Measurements from ENCODE around the gene SDHC.

Gene SDHC

DNA sequence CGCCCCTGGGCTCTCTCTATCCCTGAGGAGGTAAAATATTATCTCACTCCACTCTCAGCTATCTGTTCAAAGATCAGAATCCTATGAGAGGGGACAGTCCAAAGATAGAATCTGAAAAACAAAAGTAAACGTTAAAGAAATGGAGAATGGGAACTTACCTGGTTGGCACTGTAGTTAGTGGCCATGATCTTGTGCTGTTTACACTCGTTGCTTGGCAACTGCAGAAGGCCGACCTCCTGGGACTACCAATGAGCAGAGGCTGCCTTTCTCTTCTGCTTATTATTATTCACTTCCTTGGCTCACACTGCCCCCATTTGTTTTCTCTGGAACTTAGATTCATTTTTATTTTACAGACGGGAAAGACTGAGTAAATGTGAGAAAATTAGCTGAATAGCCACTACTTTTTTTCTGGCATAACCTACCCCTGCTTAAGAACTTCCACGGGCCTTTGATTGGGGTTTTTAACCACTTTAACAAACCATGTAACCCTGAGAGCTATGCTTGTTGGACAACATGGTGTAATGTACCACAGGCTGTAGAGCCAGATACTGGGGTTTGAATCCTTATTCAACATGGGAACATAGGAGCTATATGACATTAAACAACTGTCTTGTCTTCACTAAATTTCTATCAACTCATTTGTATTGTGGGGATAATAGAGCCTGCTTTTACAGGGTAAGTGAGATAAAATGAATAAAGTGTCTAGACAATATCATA is 53.7 kb downstream of the SDHC start, which contains the start of gene CFAP126:
Gene CFAP126, minus strand, starts transcription at position 193 of the 717 bp plus-strand sequence. Its CDS starts 8 bp downstream, at position 185.
- TF ChIP-seq, protein P1, sequence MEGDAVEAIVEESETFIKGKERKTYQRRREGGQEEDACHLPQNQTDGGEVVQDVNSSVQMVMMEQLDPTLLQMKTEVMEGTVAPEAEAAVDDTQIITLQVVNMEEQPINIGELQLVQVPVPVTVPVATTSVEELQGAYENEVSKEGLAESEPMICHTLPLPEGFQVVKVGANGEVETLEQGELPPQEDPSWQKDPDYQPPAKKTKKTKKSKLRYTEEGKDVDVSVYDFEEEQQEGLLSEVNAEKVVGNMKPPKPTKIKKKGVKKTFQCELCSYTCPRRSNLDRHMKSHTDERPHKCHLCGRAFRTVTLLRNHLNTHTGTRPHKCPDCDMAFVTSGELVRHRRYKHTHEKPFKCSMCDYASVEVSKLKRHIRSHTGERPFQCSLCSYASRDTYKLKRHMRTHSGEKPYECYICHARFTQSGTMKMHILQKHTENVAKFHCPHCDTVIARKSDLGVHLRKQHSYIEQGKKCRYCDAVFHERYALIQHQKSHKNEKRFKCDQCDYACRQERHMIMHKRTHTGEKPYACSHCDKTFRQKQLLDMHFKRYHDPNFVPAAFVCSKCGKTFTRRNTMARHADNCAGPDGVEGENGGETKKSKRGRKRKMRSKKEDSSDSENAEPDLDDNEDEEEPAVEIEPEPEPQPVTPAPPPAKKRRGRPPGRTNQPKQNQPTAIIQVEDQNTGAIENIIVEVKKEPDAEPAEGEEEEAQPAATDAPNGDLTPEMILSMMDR (conservative IDR thresholded peaks at IDR 0.05; ENCODE audit: low read length), result peak; percentile 58
- no peak for TF ChIP-seq EZH2phosphoT487 (IDR thresholded peaks at IDR 0.05; ENCODE audit: borderline replicate concordance)
- no peaks in the 10 kb centered on the region for H3K9me3 ChIP-seq (ENCODE audit: insufficient read depth, low read depth, low read length)
- no peak within 1 kb of the TSS for H2AFZ ChIP-seq (ENCODE audit: low read length)
- H3F3A ChIP-seq (ENCODE audit: low read depth), result no peaks in the 10 kb centered on the region
- no peak within 1 kb of the TSS for H3K4me3 ChIP-seq (ENCODE audit: low read length, poor library complexity, severe bottlenecking)
- no peaks in the 10 kb centered on the region for H3K79me2 ChIP-seq (ENCODE audit: insufficient read depth, low read length)
- peaks cover 19% of the 10 kb centered on the region; the same call in 1 of the 2 replicates for H3K36me3 ChIP-seq (ENCODE audit: insufficient read depth, low read length)
- no peak within 1 kb of the TSS for H3K4me2 ChIP-seq (ENCODE audit: low read depth, low read length, poor library complexity, severe bottlenecking)
- H3K4me1 ChIP-seq (ENCODE audit: insufficient read depth, low read length, poor library complexity, severe bottlenecking), result no peaks in the 10 kb centered on the region
- no peaks in the 10 kb centered on the region for H3K27me3 ChIP-seq (ENCODE audit: insufficient read depth, low read length, poor library complexity, severe bottlenecking)
- H4K20me1 ChIP-seq (ENCODE audit: insufficient read depth, low read length, poor library complexity, severe bottlenecking), result no peaks in the 10 kb centered on the region
- H3K9ac ChIP-seq (ENCODE audit: low read depth, low read length, poor library complexity, severe bottlenecking), result no peak within 1 kb of the TSS
- no peaks in the 10 kb centered on the region for H3K9me2 ChIP-seq (replicated peaks; ENCODE audit: low read depth, low read length)

DNA sequence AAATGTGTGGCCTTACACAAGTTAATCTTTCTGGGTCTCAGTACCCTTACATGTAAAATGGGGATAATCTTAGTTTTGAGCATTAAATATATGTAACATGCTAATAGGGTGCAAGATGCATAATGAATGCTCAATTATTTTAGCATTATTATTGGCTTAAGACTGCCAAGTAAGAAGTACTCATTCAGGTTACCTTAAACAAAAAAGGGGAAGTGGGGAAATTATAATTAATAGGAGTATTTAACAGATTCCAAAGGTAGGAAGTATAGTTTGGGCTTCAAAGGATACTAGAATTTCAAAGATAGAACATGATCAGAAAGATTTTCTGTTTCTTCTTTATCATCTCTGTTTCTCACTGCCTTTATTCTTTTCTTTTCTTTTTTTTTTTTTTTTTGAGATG is 59.3 kb downstream of the SDHC start:
- no peak overlapping the region for H3K9ac ChIP-seq (ENCODE audit: low read depth, low read length, poor library complexity, severe bottlenecking)
- H3K4me2 ChIP-seq (ENCODE audit: low read depth, low read length, poor library complexity, severe bottlenecking), result no peak overlapping the region
- H3K27me3 ChIP-seq (ENCODE audit: insufficient read depth, low read length, poor library complexity, severe bottlenecking), result no peaks in the 10 kb centered on the region
- no peak overlapping the region for H2AFZ ChIP-seq (ENCODE audit: low read length)
- no peaks in the 10 kb centered on the region for H3K4me1 ChIP-seq (ENCODE audit: insufficient read depth, low read length, poor library complexity, severe bottlenecking)
- H3K9me3 ChIP-seq (ENCODE audit: insufficient read depth, low read depth, low read length), result no peaks in the 10 kb centered on the region
- no peaks in the 10 kb centered on the region for H3K9me2 ChIP-seq (replicated peaks; ENCODE audit: low read depth, low read length)
- TF ChIP-seq EZH2phosphoT487 (IDR thresholded peaks at IDR 0.05; ENCODE audit: borderline replicate concordance), result no peak
- TF ChIP-seq, protein P1 (conservative IDR thresholded peaks at IDR 0.05; ENCODE audit: low read length), result no peak
- H4K20me1 ChIP-seq (ENCODE audit: insufficient read depth, low read length, poor library complexity, severe bottlenecking), result no peaks in the 10 kb centered on the region
- no peaks in the 10 kb centered on the region for H3K79me2 ChIP-seq (ENCODE audit: insufficient read depth, low read length)
- H3K4me3 ChIP-seq (ENCODE audit: low read length, poor library complexity, severe bottlenecking), result no peak overlapping the region
- H3K36me3 ChIP-seq (ENCODE audit: insufficient read depth, low read length), result no peaks in the 10 kb centered on the region
- H3F3A ChIP-seq (ENCODE audit: low read depth), result no peaks in the 10 kb centered on the region

DNA sequence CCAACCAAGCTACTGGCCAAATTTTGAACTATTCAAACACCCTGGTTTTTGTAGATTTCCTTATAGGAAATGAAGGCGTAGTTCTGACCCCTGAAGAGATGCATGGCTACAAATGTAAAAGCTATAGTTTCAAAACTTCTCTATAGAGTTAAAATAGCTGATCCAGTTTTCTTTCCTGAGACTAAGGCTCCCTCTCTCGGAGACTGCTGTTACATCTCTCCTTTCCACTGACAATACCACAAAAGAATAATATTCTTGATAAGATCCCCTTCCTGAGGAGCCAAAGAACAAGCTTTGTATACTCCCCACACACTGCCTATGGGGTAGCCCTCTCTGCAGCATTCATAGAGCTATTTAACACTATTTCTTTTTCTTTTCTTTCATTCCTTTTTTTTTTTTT is 60.2 kb downstream of the SDHC start:
- Histone ChIP-seq H3K4me2 (ENCODE audit: low read depth, low read length, poor library complexity, severe bottlenecking) (no peak overlapping the region), H3K4me1 (ENCODE audit: insufficient read depth, low read length, poor library complexity, severe bottlenecking) (no peaks in the 10 kb centered on the region), H2AFZ (ENCODE audit: low read length) (no peak overlapping the region), H3K79me2 (ENCODE audit: insufficient read depth, low read length) (no peaks in the 10 kb centered on the region), H4K20me1 (ENCODE audit: insufficient read depth, low read length, poor library complexity, severe bottlenecking) (no peaks in the 10 kb centered on the region), H3F3A (ENCODE audit: low read depth) (no peaks in the 10 kb centered on the region), H3K9me2 (replicated peaks; ENCODE audit: low read depth, low read length) (no peaks in the 10 kb centered on the region), H3K9me3 (ENCODE audit: insufficient read depth, low read depth, low read length) (no peaks in the 10 kb centered on the region), H3K9ac (ENCODE audit: low read depth, low read length, poor library complexity, severe bottlenecking) (no peak overlapping the region), H3K36me3 (ENCODE audit: insufficient read depth, low read length) (no peaks in the 10 kb centered on the region), H3K27me3 (ENCODE audit: insufficient read depth, low read length, poor library complexity, severe bottlenecking) (no peaks in the 10 kb centered on the region), H3K4me3 (ENCODE audit: low read length, poor library complexity, severe bottlenecking) (no peak overlapping the region)
- TF ChIP-seq, protein P1 (conservative IDR thresholded peaks at IDR 0.05; ENCODE audit: low read length), result peak; percentile 40; the same call in 1 of the 2 replicates
- TF ChIP-seq EZH2phosphoT487 (IDR thresholded peaks at IDR 0.05; ENCODE audit: borderline replicate concordance), result no peak
